OCI-LY3 (cell line): ENCODE data around the gene PRDM11.

ENCODE experiments used
- EZH2phosphoT487 ChIP-seq: fragments of 200-600 bp; shearing (Covaris generic); IDR thresholded peaks from 2 replicates; pipeline ENCODE4 v1.6.1; 2018; ENCODE audit warnings: antibody characterized with exemption, mixed run types, low read depth
- TF ChIP-seq, protein P1 (sequence below): fragments of 200-600, 300-600 bp; sonication (generic); IDR thresholded peaks from 2 replicates; pipeline ENCODE4 v1.5.1; 2014; ENCODE audit warnings: antibody characterized with exemption, low read length, low read depth

DNA sequence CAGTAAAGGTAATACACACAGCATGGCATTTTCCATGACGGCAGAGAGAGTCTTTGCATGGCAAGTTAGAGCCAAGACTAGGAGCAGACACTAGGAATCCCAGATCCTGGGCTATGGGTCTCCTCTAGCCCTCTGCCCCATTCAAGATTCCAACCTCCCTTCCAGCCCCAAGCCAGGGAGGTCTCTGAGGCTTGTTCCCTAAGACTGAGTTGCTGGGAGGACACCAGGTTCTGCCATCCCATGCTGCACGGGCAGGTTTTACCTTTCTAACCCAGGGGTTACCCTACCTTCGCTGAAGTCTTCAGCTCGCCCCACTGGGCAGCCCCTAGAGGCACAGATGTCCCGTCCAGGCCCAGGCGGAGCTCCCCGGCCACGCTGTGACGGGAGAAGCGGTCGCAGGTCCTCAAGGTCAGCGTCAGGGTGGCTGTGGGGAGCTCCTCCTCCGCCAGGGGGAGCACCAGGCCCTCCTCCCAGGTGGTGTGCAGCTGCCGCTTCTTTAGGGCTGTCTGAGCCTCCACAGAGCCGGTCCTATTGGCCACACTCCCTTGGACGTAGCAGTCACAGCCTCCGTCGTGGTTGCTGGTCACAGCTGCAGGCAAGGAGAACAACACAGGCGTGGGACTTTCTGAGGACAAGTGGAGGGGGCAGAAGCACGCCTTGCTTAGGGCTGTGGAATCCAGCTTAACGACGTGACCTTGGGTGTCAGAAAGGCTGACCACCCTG lies 105.9 kb downstream of the PRDM11 start:
- TF ChIP-seq, protein P1, sequence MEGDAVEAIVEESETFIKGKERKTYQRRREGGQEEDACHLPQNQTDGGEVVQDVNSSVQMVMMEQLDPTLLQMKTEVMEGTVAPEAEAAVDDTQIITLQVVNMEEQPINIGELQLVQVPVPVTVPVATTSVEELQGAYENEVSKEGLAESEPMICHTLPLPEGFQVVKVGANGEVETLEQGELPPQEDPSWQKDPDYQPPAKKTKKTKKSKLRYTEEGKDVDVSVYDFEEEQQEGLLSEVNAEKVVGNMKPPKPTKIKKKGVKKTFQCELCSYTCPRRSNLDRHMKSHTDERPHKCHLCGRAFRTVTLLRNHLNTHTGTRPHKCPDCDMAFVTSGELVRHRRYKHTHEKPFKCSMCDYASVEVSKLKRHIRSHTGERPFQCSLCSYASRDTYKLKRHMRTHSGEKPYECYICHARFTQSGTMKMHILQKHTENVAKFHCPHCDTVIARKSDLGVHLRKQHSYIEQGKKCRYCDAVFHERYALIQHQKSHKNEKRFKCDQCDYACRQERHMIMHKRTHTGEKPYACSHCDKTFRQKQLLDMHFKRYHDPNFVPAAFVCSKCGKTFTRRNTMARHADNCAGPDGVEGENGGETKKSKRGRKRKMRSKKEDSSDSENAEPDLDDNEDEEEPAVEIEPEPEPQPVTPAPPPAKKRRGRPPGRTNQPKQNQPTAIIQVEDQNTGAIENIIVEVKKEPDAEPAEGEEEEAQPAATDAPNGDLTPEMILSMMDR = peak; percentile 64
- no peak for TF ChIP-seq EZH2phosphoT487
